ENCODE data around the gene CCDC97.

- TF ChIP-seq POLR2A (IDR thresholded peaks at IDR 0.05; ENCODE audit: low read length) (no peak), GATA1 (IDR thresholded peaks at IDR 0.05; ENCODE audit: low read depth, low read length) (no peak)
Measured at GRCh38 chr19:41325640-41325946, 15.6 kb downstream of the CCDC97 start.

All from erythroblast (primary cell).